ENCODE measurements around the gene TMEM72. TPM values are rescaled to one million over a fixed set of nuclear protein-coding genes. Genes with fewer than 3 reads are reported as not detected.
A peak's percentile ranks its signal among the peaks of the same experiment; 100 is the strongest.

The TMEM72 gene
- total RNA-seq, 3 donors from 2014 or later (not counting 1 experiment from before 2014, with no cell fraction given), result not detected

DNA sequence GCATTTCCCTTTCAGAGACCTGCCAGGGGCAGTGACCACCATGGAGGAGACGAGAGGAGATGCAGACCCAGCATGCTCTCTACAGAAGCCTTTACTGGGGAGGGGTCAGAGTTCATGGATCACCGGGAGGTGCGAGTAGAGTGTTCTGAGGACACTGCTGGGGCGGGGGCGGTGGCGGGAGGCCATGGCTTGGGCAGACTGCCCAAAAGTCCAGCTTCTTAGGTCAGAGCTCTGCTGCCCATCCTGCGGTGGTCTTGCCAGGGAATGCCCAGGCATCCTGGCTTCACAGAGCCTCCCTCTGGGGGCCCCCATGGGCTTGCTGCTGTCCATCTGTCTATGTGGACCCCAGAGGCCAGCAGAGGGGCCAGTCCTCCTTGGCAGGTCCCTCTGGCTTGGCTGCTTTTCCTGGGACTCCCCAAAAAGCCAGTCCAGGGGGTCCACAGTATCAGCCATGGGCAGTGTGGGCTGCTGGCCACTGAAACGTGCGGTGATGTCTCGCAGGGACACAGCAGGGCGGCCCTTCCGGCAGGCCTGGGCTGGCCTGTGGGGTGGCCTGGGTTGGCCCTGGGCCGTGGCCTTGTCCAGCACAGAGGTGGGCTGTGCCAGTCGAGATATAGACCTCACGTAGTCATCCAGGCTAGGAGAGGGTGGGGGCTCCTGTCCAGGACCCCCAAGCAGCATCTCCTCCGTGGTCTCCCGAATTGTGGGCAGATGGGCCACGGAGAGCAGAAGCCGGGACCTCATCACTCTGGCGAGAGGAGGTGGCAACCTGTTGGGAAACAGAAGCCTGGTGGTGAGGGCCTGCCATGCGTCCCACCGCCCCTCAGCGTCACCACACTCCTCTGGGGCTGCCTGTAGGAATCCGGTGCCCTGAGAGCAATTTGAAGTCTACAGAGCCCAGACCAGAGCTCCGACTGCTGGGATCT, 66.4 kb downstream of the TMEM72 start:
- H3K4me1 Mint-ChIP-seq, result peaks cover 21 to 27% of the 10 kb centered on the region in 2 donors
- Histone ChIP-seq H3K9me3 (ENCODE audit: control insufficient read depth, insufficient read depth, low read length) (no peaks in the 10 kb centered on the region), H3K4me1 (ENCODE audit: control insufficient read depth, insufficient read depth, low read length) (peaks cover 27% of the 10 kb centered on the region), H3K27ac (ENCODE audit: low read length) (no peak overlapping the region), H3K27me3 (ENCODE audit: control insufficient read depth, insufficient read depth, low read length) (no peaks in the 10 kb centered on the region), H3K36me3 (ENCODE audit: control insufficient read depth, insufficient read depth, low read length) (no peaks in the 10 kb centered on the region), H3K4me3 (ENCODE audit: low read length) (no peak overlapping the region)
- no peaks in the 10 kb centered on the region for H3K9me3 Mint-ChIP-seq
- no peak overlapping the region for H3K27ac Mint-ChIP-seq
- intact Hi-C loops (cut with micrococcal nuclease), result no loop called here
- WGBS (ENCODE audit: insufficient coverage), result 74% methylated on average over 25 of the region's 25 CpGs
- no peak for DNase-seq
- ATAC-seq, result no peak
- no peaks in the 10 kb centered on the region for H3K36me3 Mint-ChIP-seq
- TF ChIP-seq, protein P1, sequence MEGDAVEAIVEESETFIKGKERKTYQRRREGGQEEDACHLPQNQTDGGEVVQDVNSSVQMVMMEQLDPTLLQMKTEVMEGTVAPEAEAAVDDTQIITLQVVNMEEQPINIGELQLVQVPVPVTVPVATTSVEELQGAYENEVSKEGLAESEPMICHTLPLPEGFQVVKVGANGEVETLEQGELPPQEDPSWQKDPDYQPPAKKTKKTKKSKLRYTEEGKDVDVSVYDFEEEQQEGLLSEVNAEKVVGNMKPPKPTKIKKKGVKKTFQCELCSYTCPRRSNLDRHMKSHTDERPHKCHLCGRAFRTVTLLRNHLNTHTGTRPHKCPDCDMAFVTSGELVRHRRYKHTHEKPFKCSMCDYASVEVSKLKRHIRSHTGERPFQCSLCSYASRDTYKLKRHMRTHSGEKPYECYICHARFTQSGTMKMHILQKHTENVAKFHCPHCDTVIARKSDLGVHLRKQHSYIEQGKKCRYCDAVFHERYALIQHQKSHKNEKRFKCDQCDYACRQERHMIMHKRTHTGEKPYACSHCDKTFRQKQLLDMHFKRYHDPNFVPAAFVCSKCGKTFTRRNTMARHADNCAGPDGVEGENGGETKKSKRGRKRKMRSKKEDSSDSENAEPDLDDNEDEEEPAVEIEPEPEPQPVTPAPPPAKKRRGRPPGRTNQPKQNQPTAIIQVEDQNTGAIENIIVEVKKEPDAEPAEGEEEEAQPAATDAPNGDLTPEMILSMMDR (IDR thresholded peaks at IDR 0.05), result no peak
- no peak overlapping the region for H3K4me3 Mint-ChIP-seq
- H3K27me3 Mint-ChIP-seq (ENCODE audit: low read depth in 2 of 2), result no peaks in the 10 kb centered on the region

DNA sequence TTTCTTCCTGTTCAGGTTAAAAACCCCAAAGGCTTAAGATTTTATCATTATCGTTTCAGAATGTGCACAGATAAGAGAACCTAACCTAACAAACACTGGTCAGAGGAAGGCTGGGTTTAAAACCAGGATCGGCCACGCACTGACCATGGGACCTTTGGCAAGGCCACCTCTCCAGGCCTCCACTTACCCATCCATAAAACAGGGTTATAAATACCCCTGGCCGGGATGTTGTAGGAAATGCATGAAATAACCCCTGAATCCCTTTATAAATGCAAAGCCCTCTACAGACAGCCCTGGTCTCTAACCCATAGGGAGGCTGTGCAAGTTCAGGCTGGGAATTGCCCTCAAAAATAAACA, 67.1 kb downstream of the TMEM72 start:
- intact Hi-C loops (cut with micrococcal nuclease), result no loop called here
- Mint-ChIP-seq H3K27me3 (ENCODE audit: low read depth in 2 of 2) (no peaks in the 10 kb centered on the region), H3K9me3 (no peaks in the 10 kb centered on the region), H3K4me3 (no peak overlapping the region), H3K4me1 (peaks cover 20 to 21% of the 10 kb centered on the region in 2 donors), H3K36me3 (no peaks in the 10 kb centered on the region), H3K27ac (no peak overlapping the region)
- Histone ChIP-seq H3K36me3 (ENCODE audit: control insufficient read depth, insufficient read depth, low read length) (no peaks in the 10 kb centered on the region), H3K4me3 (ENCODE audit: low read length) (no peak overlapping the region), H3K9me3 (ENCODE audit: control insufficient read depth, insufficient read depth, low read length) (no peaks in the 10 kb centered on the region), H3K27me3 (ENCODE audit: control insufficient read depth, insufficient read depth, low read length) (no peaks in the 10 kb centered on the region), H3K4me1 (ENCODE audit: control insufficient read depth, insufficient read depth, low read length) (peaks cover 20% of the 10 kb centered on the region), H3K27ac (ENCODE audit: low read length) (no peak overlapping the region)
- DNase-seq, result no peak
- 34% methylated on average over 4 of the region's 4 CpGs for WGBS (ENCODE audit: insufficient coverage)
- no peak for ATAC-seq
- TF ChIP-seq, protein P1 (IDR thresholded peaks at IDR 0.05), result no peak

DNA sequence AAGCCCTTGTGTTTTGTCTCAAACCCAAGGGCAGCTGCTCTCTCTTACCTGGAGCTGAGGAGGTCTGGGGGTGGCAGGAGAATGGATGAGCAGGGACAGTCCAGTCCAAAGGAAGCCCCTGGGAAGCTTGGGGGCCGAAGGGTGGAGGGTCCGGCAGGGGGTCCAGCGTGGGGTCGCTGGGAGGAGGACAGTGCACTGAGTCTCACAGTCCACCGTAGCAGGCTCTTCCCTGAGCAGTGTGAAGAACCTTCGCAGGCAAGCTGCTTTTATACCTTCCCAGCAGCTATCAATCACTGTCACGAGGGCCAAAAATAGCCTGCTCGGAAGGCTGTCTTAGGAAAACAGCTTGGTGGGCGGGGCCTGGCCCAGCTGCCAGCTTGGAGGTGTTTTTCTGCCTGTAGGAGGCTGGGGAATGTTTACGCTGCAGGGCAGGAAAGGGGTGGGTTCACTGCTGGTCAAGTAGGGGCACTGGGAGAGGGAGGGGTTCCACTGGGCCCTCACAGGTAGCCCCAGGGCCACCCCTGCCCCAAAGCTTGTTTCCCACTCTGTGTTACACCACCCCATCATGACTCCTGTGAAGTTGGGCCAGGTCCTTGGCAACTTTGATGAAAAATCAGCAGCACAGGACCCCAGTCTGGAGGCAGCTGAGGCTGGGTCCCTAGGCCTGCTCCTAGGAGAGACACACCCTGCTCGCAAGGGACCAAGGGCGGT, 67.6 kb downstream of the TMEM72 start, which contains the start of gene DEPP1:
DEPP1 (minus strand) TSS at position 240 of the 711 bp plus-strand sequence. CDS start 779 bp downstream, outside the sequence.
- Histone ChIP-seq H3K9me3 (ENCODE audit: control insufficient read depth, insufficient read depth, low read length) (no peaks in the 10 kb centered on the region), H3K4me1 (ENCODE audit: control insufficient read depth, insufficient read depth, low read length) (peaks cover 15% of the 10 kb centered on the region), H3K4me3 (ENCODE audit: low read length) (no peak within 1 kb of the TSS), H3K27ac (ENCODE audit: low read length) (no peak within 1 kb of the TSS), H3K27me3 (ENCODE audit: control insufficient read depth, insufficient read depth, low read length) (no peaks in the 10 kb centered on the region), H3K36me3 (ENCODE audit: control insufficient read depth, insufficient read depth, low read length) (no peaks in the 10 kb centered on the region)
- WGBS (ENCODE audit: insufficient coverage), result 42% methylated on average over 12 of the region's 12 CpGs
- H3K27ac Mint-ChIP-seq, result no peak within 1 kb of the TSS
- peaks cover 15 to 16% of the 10 kb centered on the region in 2 donors for H3K4me1 Mint-ChIP-seq
- no peaks in the 10 kb centered on the region for H3K9me3 Mint-ChIP-seq
- H3K36me3 Mint-ChIP-seq, result no peaks in the 10 kb centered on the region
- no peak within 1 kb of the TSS for H3K4me3 Mint-ChIP-seq
- ATAC-seq (no peak), DNase-seq (peak in 1 of 2 donors; percentile 26)
- no peaks in the 10 kb centered on the region for H3K27me3 Mint-ChIP-seq (ENCODE audit: low read depth in 2 of 2)
- intact Hi-C loops (cut with micrococcal nuclease), result no loop called here
- TF ChIP-seq, protein P1 (IDR thresholded peaks at IDR 0.05), result no peak
